WTC11 (cell line): ENCODE data around the gene TGFBRAP1. TPM values are rescaled to one million over a fixed set of nuclear protein-coding genes. Genes with fewer than 3 reads are reported as not detected.

Source experiments
- ATAC-seq: fragments of 200-7000 bp; cut with Tn5 transposase; 2 replicates; pipeline ENCODE4 v1.10.0; 2021; ENCODE audit warnings: mild to moderate bottlenecking, moderate library complexity
- CTCF ChIA-PET: fragments of 300-600 bp; sonication (Branson Sonifier 250); formaldehyde crosslinking; loops from one replicate; lab custom pipeline; 2021; ENCODE audit warnings: antibody characterized with exemption; lab: Charles Lee
- POLR2A ChIA-PET: fragments of 350-600 bp; sonication (Branson Sonifier 250); formaldehyde crosslinking; loops from one replicate; lab custom pipeline; 2021; ENCODE audit warnings: antibody characterized with exemption; lab: Charles Lee
- DNase-seq: peaks from one replicate; pipeline ENCODE4 v3.0.0; 2021; ENCODE audit warnings: low spot score
- H3K27ac Mint-ChIP-seq: 2 replicates; pipeline ENCODE4 v1.8.0; 2021; ENCODE audit warnings: mixed read lengths
- H3K27me3 Mint-ChIP-seq: 2 replicates; pipeline ENCODE4 v1.8.0; 2021; ENCODE audit warnings: low read depth, mild to moderate bottlenecking, moderate library complexity, mixed read lengths
- H3K36me3 Mint-ChIP-seq: 2 replicates; pipeline ENCODE4 v1.8.0; 2021; ENCODE audit warnings: mixed read lengths
- H3K4me1 Mint-ChIP-seq: 2 replicates; pipeline ENCODE4 v1.8.0; 2022; ENCODE audit warnings: mixed read lengths
- H3K4me3 Mint-ChIP-seq: 2 replicates; pipeline ENCODE4 v1.8.0; 2021; ENCODE audit warnings: mild to moderate bottlenecking, moderate library complexity, mixed read lengths
- H3K9me3 Mint-ChIP-seq: 2 replicates; pipeline ENCODE4 v1.8.0; 2021; ENCODE audit warnings: mixed read lengths
- ARID4B ChIP-seq: sonication (generic); formaldehyde crosslinking; IDR thresholded peaks from 2 replicates; pipeline ENCODE4 v1.8.0; 2023; ENCODE audit warnings: missing genetic modification reagents, mild to moderate bottlenecking, borderline replicate concordance
- ATF1 ChIP-seq: sonication (generic); formaldehyde crosslinking; IDR thresholded peaks from 2 replicates; pipeline ENCODE4 v1.8.1; 2023; ENCODE audit warnings: mild to moderate bottlenecking, moderate library complexity, missing genetic modification reagents
- CBFB ChIP-seq: sonication (generic); formaldehyde crosslinking; IDR thresholded peaks from 2 replicates; pipeline ENCODE4 v1.8.1; 2022; ENCODE audit warnings: mild to moderate bottlenecking, low read depth, missing genetic modification reagents
- EMX1 ChIP-seq: fragments of 250-450 bp; sonication (Bioruptor Pico); IDR thresholded peaks from 2 replicates; pipeline ENCODE4 v1.8.0; 2021; ENCODE audit warnings: mild to moderate bottlenecking
- ERG ChIP-seq: fragments of 250-450 bp; sonication (Bioruptor Pico); IDR thresholded peaks from 2 replicates; pipeline ENCODE4 v1.8.0; 2021; ENCODE audit warnings: mild to moderate bottlenecking
- ESRRA ChIP-seq: sonication (generic); formaldehyde crosslinking; IDR thresholded peaks from 2 replicates; pipeline ENCODE4 v1.8.1; 2022; ENCODE audit warnings: mild to moderate bottlenecking, missing genetic modification reagents, borderline replicate concordance
- FOXJ3 ChIP-seq: sonication (generic); formaldehyde crosslinking; IDR thresholded peaks from 2 replicates; pipeline ENCODE4 v1.9.0; 2021; ENCODE audit warnings: missing genetic modification reagents, mild to moderate bottlenecking, borderline replicate concordance
- FOXK1 ChIP-seq: sonication (generic); formaldehyde crosslinking; IDR thresholded peaks from 2 replicates; pipeline ENCODE4 v1.8.0; 2022; ENCODE audit warnings: mild to moderate bottlenecking, moderate library complexity, missing genetic modification reagents
- JUN ChIP-seq: sonication (generic); formaldehyde crosslinking; IDR thresholded peaks from 2 replicates; pipeline ENCODE4 v1.8.0; 2023; ENCODE audit warnings: mild to moderate bottlenecking, missing genetic modification reagents
- NFYB ChIP-seq: sonication (generic); formaldehyde crosslinking; conservative IDR thresholded peaks from 2 replicates; pipeline ENCODE4 v1.8.0; 2022; ENCODE audit warnings: low read depth, missing genetic modification reagents
- NR1H2 ChIP-seq: sonication (generic); formaldehyde crosslinking; IDR thresholded peaks from 2 replicates; pipeline ENCODE4 v1.9.0; 2021; ENCODE audit warnings: mild to moderate bottlenecking, moderate library complexity, missing genetic modification reagents
- OVOL2 ChIP-seq: fragments of 250-450 bp; sonication (Bioruptor Pico); IDR thresholded peaks from 2 replicates; pipeline ENCODE4 v1.9.0; 2021; ENCODE audit warnings: mild to moderate bottlenecking, borderline replicate concordance
- RELA ChIP-seq: sonication (generic); formaldehyde crosslinking; IDR thresholded peaks from 2 replicates; pipeline ENCODE4 v1.8.1; 2022; ENCODE audit warnings: missing genetic modification reagents, mild to moderate bottlenecking, borderline replicate concordance
- SOX15 ChIP-seq: fragments of 250-450 bp; sonication (Bioruptor Pico); IDR thresholded peaks from 2 replicates; pipeline ENCODE4 v1.9.0; 2021; ENCODE audit warnings: mild to moderate bottlenecking
- SP1 ChIP-seq: sonication (generic); formaldehyde crosslinking; conservative IDR thresholded peaks from 2 replicates; pipeline ENCODE4 v1.8.1; 2022; ENCODE audit warnings: missing genetic modification reagents
- ZNF121 ChIP-seq: sonication (generic); formaldehyde crosslinking; IDR thresholded peaks from 2 replicates; pipeline ENCODE4 v1.8.0; 2023; ENCODE audit warnings: missing genetic modification reagents
- ZNF263 ChIP-seq: sonication (generic); formaldehyde crosslinking; IDR thresholded peaks from 2 replicates; pipeline ENCODE4 v1.8.1; 2022; ENCODE audit warnings: low read depth, mild to moderate bottlenecking, moderate library complexity, missing genetic modification reagents
- ZSCAN18 ChIP-seq: fragments of 250-450 bp; sonication (Bioruptor Pico); IDR thresholded peaks from 2 replicates; pipeline ENCODE4 v2.1.2; 2022; ENCODE audit warnings: mild to moderate bottlenecking, moderate library complexity
- total RNA-seq: library from RNA; stranded (reverse); gene quantifications from 3 replicates; pipeline ENCODE4 v1.2.3, GENCODE V29; 2021
- TF ChIP-seq, protein P1 (sequence below): sonication (generic); formaldehyde crosslinking; IDR thresholded peaks from 2 replicates; pipeline ENCODE4 v1.8.1; 2023; ENCODE audit warnings: mild to moderate bottlenecking, missing genetic modification reagents, borderline replicate concordance
- TF ChIP-seq, protein P2 (sequence below): sonication (generic); formaldehyde crosslinking; IDR thresholded peaks from 2 replicates; pipeline ENCODE4 v1.8.1; 2022; ENCODE audit warnings: low read depth, missing genetic modification reagents, borderline replicate concordance

The TGFBRAP1 gene
- total RNA-seq, 1 experiment from 2014 or later, result 16.3 TPM

GRCh38 chr2:105271393-105272045 is 58.0 kb downstream of the TGFBRAP1 start (continued):
- TF ChIP-seq ERG (CRISPR knock-in tag) (no peak), JUN (CRISPR knock-in tag) (no peak), CBFB (CRISPR knock-in tag) (no peak), NFYB (no peak), ESRRA (CRISPR knock-in tag) (no peak), ZSCAN18 (CRISPR knock-in tag) (no peak), NR1H2 (CRISPR knock-in tag) (no peak)

- Mint-ChIP-seq H3K27ac (no peak overlapping the region), H3K4me3 (no peak overlapping the region), H3K36me3 (peaks cover 40% of the 10 kb centered on the region), H3K9me3 (no peaks in the 10 kb centered on the region), H3K4me1 (no peaks in the 10 kb centered on the region), H3K27me3 (no peaks in the 10 kb centered on the region)
- no peak for ATAC-seq
- TF ChIP-seq RELA (no peak), FOXK1 (CRISPR knock-in tag) (no peak), ZNF121 (CRISPR knock-in tag) (no peak), SP1 (CRISPR knock-in tag) (no peak), ZNF263 (no peak), FOXJ3 (CRISPR knock-in tag) (no peak), OVOL2 (CRISPR knock-in tag) (no peak), ARID4B (no peak), EMX1 (CRISPR knock-in tag) (no peak), ATF1 (CRISPR knock-in tag) (no peak), SOX15 (CRISPR knock-in tag) (no peak)
- TF ChIP-seq, protein P1, sequence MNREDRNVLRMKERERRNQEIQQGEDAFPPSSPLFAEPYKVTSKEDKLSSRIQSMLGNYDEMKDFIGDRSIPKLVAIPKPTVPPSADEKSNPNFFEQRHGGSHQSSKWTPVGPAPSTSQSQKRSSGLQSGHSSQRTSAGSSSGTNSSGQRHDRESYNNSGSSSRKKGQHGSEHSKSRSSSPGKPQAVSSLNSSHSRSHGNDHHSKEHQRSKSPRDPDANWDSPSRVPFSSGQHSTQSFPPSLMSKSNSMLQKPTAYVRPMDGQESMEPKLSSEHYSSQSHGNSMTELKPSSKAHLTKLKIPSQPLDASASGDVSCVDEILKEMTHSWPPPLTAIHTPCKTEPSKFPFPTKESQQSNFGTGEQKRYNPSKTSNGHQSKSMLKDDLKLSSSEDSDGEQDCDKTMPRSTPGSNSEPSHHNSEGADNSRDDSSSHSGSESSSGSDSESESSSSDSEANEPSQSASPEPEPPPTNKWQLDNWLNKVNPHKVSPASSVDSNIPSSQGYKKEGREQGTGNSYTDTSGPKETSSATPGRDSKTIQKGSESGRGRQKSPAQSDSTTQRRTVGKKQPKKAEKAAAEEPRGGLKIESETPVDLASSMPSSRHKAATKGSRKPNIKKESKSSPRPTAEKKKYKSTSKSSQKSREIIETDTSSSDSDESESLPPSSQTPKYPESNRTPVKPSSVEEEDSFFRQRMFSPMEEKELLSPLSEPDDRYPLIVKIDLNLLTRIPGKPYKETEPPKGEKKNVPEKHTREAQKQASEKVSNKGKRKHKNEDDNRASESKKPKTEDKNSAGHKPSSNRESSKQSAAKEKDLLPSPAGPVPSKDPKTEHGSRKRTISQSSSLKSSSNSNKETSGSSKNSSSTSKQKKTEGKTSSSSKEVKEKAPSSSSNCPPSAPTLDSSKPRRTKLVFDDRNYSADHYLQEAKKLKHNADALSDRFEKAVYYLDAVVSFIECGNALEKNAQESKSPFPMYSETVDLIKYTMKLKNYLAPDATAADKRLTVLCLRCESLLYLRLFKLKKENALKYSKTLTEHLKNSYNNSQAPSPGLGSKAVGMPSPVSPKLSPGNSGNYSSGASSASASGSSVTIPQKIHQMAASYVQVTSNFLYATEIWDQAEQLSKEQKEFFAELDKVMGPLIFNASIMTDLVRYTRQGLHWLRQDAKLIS (CRISPR knock-in tag), result no peak
- TF ChIP-seq, protein P2, sequence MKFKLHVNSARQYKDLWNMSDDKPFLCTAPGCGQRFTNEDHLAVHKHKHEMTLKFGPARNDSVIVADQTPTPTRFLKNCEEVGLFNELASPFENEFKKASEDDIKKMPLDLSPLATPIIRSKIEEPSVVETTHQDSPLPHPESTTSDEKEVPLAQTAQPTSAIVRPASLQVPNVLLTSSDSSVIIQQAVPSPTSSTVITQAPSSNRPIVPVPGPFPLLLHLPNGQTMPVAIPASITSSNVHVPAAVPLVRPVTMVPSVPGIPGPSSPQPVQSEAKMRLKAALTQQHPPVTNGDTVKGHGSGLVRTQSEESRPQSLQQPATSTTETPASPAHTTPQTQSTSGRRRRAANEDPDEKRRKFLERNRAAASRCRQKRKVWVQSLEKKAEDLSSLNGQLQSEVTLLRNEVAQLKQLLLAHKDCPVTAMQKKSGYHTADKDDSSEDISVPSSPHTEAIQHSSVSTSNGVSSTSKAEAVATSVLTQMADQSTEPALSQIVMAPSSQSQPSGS (CRISPR knock-in tag), result no peak
- POLR2A ChIA-PET, result no interaction called here
- CTCF ChIA-PET, result interaction anchor here (1.1 to 1.7 kb wide), 3 partner anchors 26 to 31 kb away, joined by 4 to 7 read pairs (median 6); no protein-coding TSS in a partner anchor
- no peak for DNase-seq
Observed at GRCh38 chr2:105269426-105269825, 60.1 kb downstream of the TGFBRAP1 start.
